SU-DHL-6 (cell line): Measurements from ENCODE around the gene ARHGDIA.

ENCODE experiments used
- H2AFZ ChIP-seq: fragments of 200-600 bp; sonication (generic); 2 replicates; pipeline ENCODE4 v1.6.1; 2014; ENCODE audit warnings: low read depth, mild to moderate bottlenecking, moderate library complexity, mixed read lengths, antibody characterized with exemption, low read length; ENCODE audit not compliant: severe bottlenecking
- H3F3A ChIP-seq: fragments of 200-600 bp; shearing (Covaris generic); 2 replicates; pipeline ENCODE4 v1.6.0; 2016; ENCODE audit warnings: antibody characterized with exemption, mild to moderate bottlenecking; ENCODE audit not compliant: insufficient read depth
- H3K27ac ChIP-seq: fragments of 200-600 bp; sonication (generic); 2 replicates; pipeline ENCODE4 v1.5.1; 2016; ENCODE audit warnings: low read depth, mild to moderate bottlenecking, low read length, moderate library complexity, mixed read lengths
- H3K27me3 ChIP-seq: fragments of 200-600 bp; sonication (generic), shearing (Covaris generic); 2 replicates; pipeline ENCODE4 v1.6.0; 2014; ENCODE audit warnings: mild to moderate bottlenecking, low read length
- H3K36me3 ChIP-seq: fragments of 200-600 bp; sonication (generic); 2 replicates; pipeline ENCODE4 v1.6.1; 2014; ENCODE audit warnings: mild to moderate bottlenecking, low read length, mixed read lengths
- H3K4me2 ChIP-seq: fragments of 300-600, 200-600 bp; shearing (Covaris generic), sonication (generic); 2 replicates; pipeline ENCODE4 v1.6.0; 2014; ENCODE audit warnings: low read length, low read depth, mild to moderate bottlenecking; ENCODE audit not compliant: poor library complexity, severe bottlenecking
- H3K4me3 ChIP-seq: fragments of 200-600 bp; sonication (generic); 2 replicates; pipeline ENCODE4 v1.5.1; 2014; ENCODE audit warnings: antibody characterized with exemption, low read length, mild to moderate bottlenecking, mixed read lengths; ENCODE audit not compliant: insufficient read depth, poor library complexity, severe bottlenecking
- H3K79me2 ChIP-seq: fragments of 200-600 bp; sonication (generic); 2 replicates; pipeline ENCODE4 v1.6.1; 2014; ENCODE audit warnings: mild to moderate bottlenecking, low read length, moderate library complexity; ENCODE audit not compliant: insufficient read depth
- H3K9ac ChIP-seq: fragments of 200-600 bp; sonication (generic); 2 replicates; pipeline ENCODE4 v1.7.0; 2014; ENCODE audit warnings: mild to moderate bottlenecking, low read length
- H3K9me2 ChIP-seq: fragments of 200-600 bp; sonication (generic); replicated peaks from 2 replicates; pipeline ENCODE4 v1.6.1; 2014; ENCODE audit warnings: low read length; ENCODE audit not compliant: insufficient read depth
- H3K9me3 ChIP-seq: fragments of 200-600 bp; sonication (generic); 2 replicates; pipeline ENCODE4 v1.6.1; 2014; ENCODE audit warnings: low read length, mixed read lengths; ENCODE audit not compliant: insufficient read depth
- H4K20me1 ChIP-seq: fragments of 200-600 bp; sonication (generic); 2 replicates; pipeline ENCODE4 v1.6.1; 2014; ENCODE audit warnings: low read depth, mild to moderate bottlenecking, antibody characterized with exemption, low read length, moderate library complexity, mixed read lengths
- CTCF ChIP-seq: fragments of 200-600 bp; sonication (generic); IDR thresholded peaks from one replicate; pipeline ENCODE4 v1.5.1; 2017; ENCODE audit warnings: antibody characterized with exemption, mild to moderate bottlenecking, low read length, moderate library complexity; ENCODE audit not compliant: insufficient read depth, poor library complexity, severe bottlenecking
- EZH2phosphoT487 ChIP-seq: fragments of 200-600 bp; sonication (generic), shearing (Covaris generic); conservative IDR thresholded peaks from 2 replicates; pipeline ENCODE4 v1.6.1; 2018; ENCODE audit warnings: mild to moderate bottlenecking, antibody characterized with exemption, low read length, moderate library complexity, mixed read lengths

The ARHGDIA gene

GRCh38 chr17:81842725-81843504 is 28.2 kb downstream of the ARHGDIA start:
- no peak overlapping the region for H3K4me2 ChIP-seq
- no peaks in the 10 kb centered on the region for H3K9me3 ChIP-seq
- H2AFZ ChIP-seq = no peak overlapping the region
- no peaks in the 10 kb centered on the region for H3K27me3 ChIP-seq
- no peaks in the 10 kb centered on the region for H3K9me2 ChIP-seq
- no peaks in the 10 kb centered on the region for H3K36me3 ChIP-seq
- TF ChIP-seq CTCF = no peak
- no peak for TF ChIP-seq EZH2phosphoT487
- no peak overlapping the region for H3K27ac ChIP-seq
- H3K4me3 ChIP-seq = no peak overlapping the region
- no peaks in the 10 kb centered on the region for H3K79me2 ChIP-seq
- H4K20me1 ChIP-seq = no peaks in the 10 kb centered on the region
- H3K9ac ChIP-seq = no peak overlapping the region
- H3F3A ChIP-seq = no peaks in the 10 kb centered on the region

- Histone ChIP-seq H3K9ac (no peak overlapping the region), H3K4me2 (no peak overlapping the region), H4K20me1 (no peaks in the 10 kb centered on the region), H3F3A (no peaks in the 10 kb centered on the region), H3K27ac (no peak overlapping the region), H3K4me3 (no peak overlapping the region), H2AFZ (no peak overlapping the region), H3K9me2 (no peaks in the 10 kb centered on the region), H3K79me2 (no peaks in the 10 kb centered on the region), H3K36me3 (no peaks in the 10 kb centered on the region), H3K9me3 (no peaks in the 10 kb centered on the region), H3K27me3 (no peaks in the 10 kb centered on the region)
- no peak for TF ChIP-seq EZH2phosphoT487
- TF ChIP-seq CTCF = no peak
These were observed 28.8 kb downstream of the ARHGDIA start for GRCh38 chr17:81842378-81842724.

GRCh38 chr17:81841866-81842265 is 29.3 kb downstream of the ARHGDIA start:
- Histone ChIP-seq H3K27ac (no peak overlapping the region), H2AFZ (no peak overlapping the region), H4K20me1 (no peaks in the 10 kb centered on the region), H3K27me3 (no peaks in the 10 kb centered on the region), H3K9me3 (no peaks in the 10 kb centered on the region), H3K9me2 (no peaks in the 10 kb centered on the region), H3K4me3 (no peak overlapping the region), H3K4me2 (no peak overlapping the region), H3K9ac (no peak overlapping the region), H3K79me2 (no peaks in the 10 kb centered on the region), H3F3A (no peaks in the 10 kb centered on the region), H3K36me3 (no peaks in the 10 kb centered on the region)
- no peak for TF ChIP-seq CTCF
- no peak for TF ChIP-seq EZH2phosphoT487
